Measurements from ENCODE around the gene FBXL17. TPM values are rescaled to one million over a fixed set of nuclear protein-coding genes. Genes with fewer than 3 reads are reported as not detected.

The FBXL17 gene
- total RNA-seq, 1 donor from 2014 or later: 10.8 TPM

DNA sequence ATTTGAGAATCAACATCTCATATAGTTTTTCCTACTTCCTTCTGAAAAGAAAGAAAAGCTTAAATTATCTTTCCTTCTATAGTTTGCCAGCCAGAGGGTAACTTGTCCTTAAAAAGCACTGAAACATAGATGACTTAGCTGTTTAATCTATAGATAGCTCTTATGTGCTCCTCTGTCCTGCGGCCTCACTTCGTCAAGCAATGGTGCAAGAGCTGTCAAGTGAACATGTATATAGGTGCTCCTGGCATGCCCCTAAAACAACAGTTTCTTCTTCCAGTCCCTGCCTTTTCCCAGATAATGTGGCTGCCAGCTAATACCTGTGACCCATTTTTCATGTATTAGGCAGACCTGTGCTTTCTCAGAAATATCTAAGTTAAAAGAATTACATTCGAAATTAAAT lies 423.5 kb downstream of the FBXL17 start:
- intact Hi-C loops (cut with micrococcal nuclease): no loop called here

DNA sequence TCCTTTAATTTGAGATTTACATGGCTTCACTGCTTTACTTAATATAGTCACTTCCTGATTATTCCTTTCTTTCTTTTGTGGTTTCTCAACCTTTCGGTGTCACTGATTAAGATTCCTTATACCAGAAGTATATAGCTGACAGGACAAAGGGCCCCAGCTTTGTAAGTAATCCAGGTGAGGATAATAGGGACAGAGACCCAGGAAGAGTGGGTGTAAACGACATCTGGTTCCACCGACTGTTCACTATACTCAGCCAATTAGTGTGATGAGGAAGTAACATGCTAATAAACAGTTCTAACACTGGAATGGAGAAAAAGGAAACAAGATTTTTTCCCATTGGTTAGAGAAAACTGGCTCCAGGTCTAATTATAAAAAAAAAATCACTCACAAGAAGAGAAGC lies 424.8 kb downstream of the FBXL17 start:
- intact Hi-C loops (cut with micrococcal nuclease): no loop called here

- intact Hi-C loops (cut with micrococcal nuclease): no loop called here
Measured at GRCh38 chr5:107955321-107955720, 426.6 kb downstream of the FBXL17 start.

GRCh38 chr5:107954254-107954653 lies 427.6 kb downstream of the FBXL17 start:
- intact Hi-C loops (cut with micrococcal nuclease): no loop called here

DNA sequence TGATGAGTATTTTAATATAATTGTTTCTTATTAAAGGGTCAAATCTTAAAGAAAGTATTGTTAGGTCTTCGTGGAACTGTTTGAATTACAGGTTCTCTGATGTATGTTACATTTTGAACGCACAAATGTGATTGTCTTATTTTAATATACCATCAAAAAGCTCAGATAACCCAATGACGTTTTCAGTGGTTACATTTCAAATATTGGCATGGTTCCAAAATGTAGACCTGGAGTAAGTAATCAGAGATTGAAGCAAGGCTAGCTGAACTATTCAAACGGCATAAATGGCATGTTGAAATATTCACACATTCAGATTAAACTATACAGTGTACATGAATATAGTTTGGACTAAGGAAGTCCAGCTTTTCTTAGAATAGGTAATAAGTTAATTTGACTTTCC lies 429.4 kb downstream of the FBXL17 start:
- intact Hi-C loops (cut with micrococcal nuclease): no loop called here

- intact Hi-C loops (cut with micrococcal nuclease): no loop called here
Measured at GRCh38 chr5:107951309-107951708, 430.6 kb downstream of the FBXL17 start.

DNA sequence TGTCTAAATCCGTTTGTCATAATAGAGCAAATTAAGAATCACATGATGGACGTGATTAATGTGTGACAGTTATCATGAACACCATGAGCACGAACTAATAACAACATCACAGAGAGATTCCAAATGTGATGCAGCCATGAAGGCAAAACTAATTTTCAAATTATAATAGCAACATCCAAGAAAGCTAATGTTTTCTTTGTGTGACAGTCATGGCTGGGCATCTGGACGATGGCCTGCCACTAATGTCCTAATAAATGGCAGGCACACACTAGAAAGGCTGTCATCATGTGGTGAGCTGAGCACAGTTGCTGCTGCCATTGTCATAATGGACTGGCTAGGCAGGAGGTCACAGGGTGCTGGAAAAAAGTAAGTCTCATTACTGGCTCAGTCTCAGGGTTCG lies 431.1 kb downstream of the FBXL17 start:
- intact Hi-C loops (cut with micrococcal nuclease): no loop called here

DNA sequence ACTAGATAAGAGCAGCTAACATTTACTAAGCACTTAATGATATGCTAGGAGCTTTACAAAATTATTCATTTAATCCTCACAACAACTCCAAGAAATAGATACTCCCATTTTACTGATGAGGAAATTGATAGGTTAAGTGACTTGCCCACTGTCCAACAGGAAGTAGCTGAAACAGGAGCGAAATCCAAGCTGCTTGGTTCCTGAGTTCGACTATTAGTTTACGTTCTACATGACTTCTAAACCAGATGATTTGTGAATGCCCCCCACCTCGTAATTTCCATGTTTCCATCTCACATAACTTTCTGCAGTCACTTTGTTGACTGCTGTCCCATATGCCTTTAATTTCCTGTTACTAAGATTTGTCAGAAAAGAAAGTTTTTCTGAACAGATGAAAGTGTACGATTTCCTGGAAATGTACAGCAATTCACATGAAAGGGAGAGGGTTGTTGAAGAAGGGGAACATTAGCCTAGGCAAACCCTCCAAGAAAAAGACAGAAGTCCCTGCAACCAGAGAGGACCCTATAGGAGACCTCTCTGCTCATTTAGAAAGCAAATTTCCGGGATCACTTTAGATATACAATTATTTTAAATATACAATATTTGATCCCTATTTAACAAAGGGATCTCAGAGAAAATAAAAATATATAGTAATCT lies 432.1 kb downstream of the FBXL17 start:
- intact Hi-C loops (cut with micrococcal nuclease): no loop called here

- intact Hi-C loops (cut with micrococcal nuclease): no loop called here
Measured at GRCh38 chr5:107948377-107948776, 433.5 kb downstream of the FBXL17 start.

- intact Hi-C loops (cut with micrococcal nuclease): no loop called here
Measured at GRCh38 chr5:107945061-107945460, 436.8 kb downstream of the FBXL17 start.

DNA sequence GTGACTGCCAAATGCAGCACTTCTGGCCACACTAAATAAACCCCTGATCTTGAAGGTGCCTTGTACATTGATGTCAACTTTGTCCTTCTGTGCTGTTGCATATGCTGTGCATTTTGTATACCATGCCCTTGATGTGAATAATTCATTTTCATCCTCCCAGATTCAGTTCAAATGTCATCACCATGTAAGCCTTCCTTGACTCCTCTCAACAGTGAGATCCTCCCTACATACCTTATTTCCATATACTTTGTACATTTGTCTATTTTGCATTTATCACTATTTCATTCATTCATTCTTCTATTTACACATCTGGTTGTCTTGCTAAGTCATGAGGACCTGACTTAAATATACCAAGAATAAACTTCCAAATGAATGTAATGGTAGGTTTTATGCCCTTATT lies 438.0 kb downstream of the FBXL17 start:
- intact Hi-C loops (cut with micrococcal nuclease): no loop called here

GRCh38 chr5:107941036-107941435 lies 440.9 kb downstream of the FBXL17 start:
- intact Hi-C loops (cut with micrococcal nuclease): no loop called here

DNA sequence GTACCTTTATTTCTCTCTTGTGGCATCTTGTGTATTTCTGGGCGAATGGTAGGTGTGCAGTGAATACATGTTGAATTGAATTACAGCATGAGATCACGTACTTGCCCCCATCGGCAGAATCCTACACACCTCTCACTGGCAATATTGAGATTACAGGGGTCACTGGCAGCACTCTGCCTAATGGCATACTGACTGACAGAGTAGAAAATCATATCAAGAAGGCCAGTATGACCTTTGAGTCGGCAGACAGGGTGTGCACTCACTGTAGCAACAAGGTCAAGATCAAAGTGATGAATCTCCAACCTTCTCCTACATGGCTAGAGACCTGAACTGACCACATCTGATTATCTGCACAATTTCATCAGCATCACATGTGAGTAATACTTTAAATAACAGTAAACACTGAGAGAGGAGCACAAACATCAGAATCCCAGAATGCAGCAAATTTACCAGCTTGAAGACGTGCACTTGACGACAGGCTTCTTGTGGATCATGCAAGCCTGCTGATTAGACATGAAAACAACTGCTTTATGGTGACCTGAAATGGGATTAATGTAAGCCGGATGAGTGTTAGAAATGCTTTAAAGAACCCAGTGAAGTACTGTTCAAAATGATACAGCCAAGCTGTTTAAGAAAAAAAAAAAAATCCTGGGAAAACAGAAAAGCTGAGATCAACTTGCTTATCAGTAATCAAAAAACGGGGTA lies 444.1 kb downstream of the FBXL17 start:
- intact Hi-C loops (cut with micrococcal nuclease): no loop called here

- intact Hi-C loops (cut with micrococcal nuclease): no loop called here
Measured at GRCh38 chr5:107937204-107937603, 444.7 kb downstream of the FBXL17 start.

- intact Hi-C loops (cut with micrococcal nuclease): no loop called here
Measured at GRCh38 chr5:107936515-107936914, 445.4 kb downstream of the FBXL17 start.

- intact Hi-C loops (cut with micrococcal nuclease): no loop called here
Measured at GRCh38 chr5:107935645-107936044, 446.3 kb downstream of the FBXL17 start.

- intact Hi-C loops (cut with micrococcal nuclease): no loop called here
Measured at GRCh38 chr5:107933326-107933725, 448.6 kb downstream of the FBXL17 start.

GRCh38 chr5:107930891-107931290 lies 451.0 kb downstream of the FBXL17 start:
- intact Hi-C loops (cut with micrococcal nuclease): no loop called here

DNA sequence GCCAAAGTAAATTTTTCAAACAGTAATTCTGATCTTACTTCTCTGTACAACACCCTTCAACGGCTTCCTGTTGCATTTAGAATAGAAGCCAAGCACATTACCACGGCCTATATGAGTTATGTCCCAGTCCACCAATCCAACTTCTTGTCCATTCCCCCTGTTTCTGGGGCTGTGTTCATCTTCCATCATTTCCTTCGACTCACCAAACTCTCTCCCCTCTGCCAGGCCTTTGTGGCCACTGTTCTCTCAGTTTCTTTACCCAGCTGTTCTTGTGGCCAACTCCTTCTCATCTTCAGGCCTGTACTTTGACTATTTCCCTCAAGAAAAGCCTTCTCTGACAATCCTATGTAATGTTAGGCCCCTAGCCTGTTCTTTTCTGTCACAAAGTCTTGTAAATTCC lies 451.8 kb downstream of the FBXL17 start:
- intact Hi-C loops (cut with micrococcal nuclease): no loop called here

DNA sequence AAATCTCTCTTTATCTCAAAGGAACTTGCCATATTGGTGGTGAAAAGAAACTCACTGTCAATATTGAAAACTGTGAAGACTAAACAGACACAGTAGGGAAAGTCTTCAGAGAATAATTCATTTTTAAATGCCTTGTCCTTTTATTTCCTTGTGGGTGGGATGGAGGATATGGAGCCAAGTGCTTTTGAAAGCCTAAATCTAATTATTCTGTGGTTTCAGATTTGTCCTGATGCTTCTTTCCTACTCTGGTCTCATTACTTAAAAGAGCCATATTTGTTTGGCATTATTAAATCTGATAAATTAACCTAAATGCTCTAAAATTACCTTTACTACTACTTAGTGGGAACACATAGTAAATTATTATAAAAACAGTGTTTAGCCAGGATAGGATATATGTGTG lies 452.8 kb downstream of the FBXL17 start:
- intact Hi-C loops (cut with micrococcal nuclease): no loop called here

DNA sequence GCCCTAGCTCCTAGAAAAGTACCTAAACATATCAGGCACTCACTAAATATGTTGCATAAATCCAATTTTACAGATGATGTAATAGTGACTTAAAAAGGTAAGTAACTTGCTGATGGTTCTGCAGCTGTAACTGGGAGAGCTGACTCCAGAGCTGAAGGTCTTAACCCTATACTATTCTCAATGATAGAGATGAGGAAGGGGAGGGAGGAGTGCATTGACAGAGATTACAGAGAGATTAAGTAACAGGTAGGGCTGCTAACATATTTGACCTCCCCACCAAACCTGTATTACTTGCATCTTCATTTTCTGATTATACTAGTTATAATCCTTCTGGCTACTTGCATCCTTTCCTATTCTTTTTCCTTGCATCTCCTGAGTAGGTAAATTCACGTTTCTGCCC lies 455.8 kb downstream of the FBXL17 start:
- intact Hi-C loops (cut with micrococcal nuclease): no loop called here

- intact Hi-C loops (cut with micrococcal nuclease): no loop called here
Measured at GRCh38 chr5:107925200-107925599, 456.7 kb downstream of the FBXL17 start.

GRCh38 chr5:107919969-107920368 lies 461.9 kb downstream of the FBXL17 start:
- intact Hi-C loops (cut with micrococcal nuclease): no loop called here
